Measurements from ENCODE around the gene GIMAP1. TPM values are rescaled to one million over a fixed set of nuclear protein-coding genes. Genes with fewer than 3 reads are reported as not detected.

Gene GIMAP1
- total and polyA plus RNA-seq, 2 of the 8 experiments (the other 6 are each of a cell fraction or from before 2014, with no cell fraction given): not detected

- TF ChIP-seq, protein P1, sequence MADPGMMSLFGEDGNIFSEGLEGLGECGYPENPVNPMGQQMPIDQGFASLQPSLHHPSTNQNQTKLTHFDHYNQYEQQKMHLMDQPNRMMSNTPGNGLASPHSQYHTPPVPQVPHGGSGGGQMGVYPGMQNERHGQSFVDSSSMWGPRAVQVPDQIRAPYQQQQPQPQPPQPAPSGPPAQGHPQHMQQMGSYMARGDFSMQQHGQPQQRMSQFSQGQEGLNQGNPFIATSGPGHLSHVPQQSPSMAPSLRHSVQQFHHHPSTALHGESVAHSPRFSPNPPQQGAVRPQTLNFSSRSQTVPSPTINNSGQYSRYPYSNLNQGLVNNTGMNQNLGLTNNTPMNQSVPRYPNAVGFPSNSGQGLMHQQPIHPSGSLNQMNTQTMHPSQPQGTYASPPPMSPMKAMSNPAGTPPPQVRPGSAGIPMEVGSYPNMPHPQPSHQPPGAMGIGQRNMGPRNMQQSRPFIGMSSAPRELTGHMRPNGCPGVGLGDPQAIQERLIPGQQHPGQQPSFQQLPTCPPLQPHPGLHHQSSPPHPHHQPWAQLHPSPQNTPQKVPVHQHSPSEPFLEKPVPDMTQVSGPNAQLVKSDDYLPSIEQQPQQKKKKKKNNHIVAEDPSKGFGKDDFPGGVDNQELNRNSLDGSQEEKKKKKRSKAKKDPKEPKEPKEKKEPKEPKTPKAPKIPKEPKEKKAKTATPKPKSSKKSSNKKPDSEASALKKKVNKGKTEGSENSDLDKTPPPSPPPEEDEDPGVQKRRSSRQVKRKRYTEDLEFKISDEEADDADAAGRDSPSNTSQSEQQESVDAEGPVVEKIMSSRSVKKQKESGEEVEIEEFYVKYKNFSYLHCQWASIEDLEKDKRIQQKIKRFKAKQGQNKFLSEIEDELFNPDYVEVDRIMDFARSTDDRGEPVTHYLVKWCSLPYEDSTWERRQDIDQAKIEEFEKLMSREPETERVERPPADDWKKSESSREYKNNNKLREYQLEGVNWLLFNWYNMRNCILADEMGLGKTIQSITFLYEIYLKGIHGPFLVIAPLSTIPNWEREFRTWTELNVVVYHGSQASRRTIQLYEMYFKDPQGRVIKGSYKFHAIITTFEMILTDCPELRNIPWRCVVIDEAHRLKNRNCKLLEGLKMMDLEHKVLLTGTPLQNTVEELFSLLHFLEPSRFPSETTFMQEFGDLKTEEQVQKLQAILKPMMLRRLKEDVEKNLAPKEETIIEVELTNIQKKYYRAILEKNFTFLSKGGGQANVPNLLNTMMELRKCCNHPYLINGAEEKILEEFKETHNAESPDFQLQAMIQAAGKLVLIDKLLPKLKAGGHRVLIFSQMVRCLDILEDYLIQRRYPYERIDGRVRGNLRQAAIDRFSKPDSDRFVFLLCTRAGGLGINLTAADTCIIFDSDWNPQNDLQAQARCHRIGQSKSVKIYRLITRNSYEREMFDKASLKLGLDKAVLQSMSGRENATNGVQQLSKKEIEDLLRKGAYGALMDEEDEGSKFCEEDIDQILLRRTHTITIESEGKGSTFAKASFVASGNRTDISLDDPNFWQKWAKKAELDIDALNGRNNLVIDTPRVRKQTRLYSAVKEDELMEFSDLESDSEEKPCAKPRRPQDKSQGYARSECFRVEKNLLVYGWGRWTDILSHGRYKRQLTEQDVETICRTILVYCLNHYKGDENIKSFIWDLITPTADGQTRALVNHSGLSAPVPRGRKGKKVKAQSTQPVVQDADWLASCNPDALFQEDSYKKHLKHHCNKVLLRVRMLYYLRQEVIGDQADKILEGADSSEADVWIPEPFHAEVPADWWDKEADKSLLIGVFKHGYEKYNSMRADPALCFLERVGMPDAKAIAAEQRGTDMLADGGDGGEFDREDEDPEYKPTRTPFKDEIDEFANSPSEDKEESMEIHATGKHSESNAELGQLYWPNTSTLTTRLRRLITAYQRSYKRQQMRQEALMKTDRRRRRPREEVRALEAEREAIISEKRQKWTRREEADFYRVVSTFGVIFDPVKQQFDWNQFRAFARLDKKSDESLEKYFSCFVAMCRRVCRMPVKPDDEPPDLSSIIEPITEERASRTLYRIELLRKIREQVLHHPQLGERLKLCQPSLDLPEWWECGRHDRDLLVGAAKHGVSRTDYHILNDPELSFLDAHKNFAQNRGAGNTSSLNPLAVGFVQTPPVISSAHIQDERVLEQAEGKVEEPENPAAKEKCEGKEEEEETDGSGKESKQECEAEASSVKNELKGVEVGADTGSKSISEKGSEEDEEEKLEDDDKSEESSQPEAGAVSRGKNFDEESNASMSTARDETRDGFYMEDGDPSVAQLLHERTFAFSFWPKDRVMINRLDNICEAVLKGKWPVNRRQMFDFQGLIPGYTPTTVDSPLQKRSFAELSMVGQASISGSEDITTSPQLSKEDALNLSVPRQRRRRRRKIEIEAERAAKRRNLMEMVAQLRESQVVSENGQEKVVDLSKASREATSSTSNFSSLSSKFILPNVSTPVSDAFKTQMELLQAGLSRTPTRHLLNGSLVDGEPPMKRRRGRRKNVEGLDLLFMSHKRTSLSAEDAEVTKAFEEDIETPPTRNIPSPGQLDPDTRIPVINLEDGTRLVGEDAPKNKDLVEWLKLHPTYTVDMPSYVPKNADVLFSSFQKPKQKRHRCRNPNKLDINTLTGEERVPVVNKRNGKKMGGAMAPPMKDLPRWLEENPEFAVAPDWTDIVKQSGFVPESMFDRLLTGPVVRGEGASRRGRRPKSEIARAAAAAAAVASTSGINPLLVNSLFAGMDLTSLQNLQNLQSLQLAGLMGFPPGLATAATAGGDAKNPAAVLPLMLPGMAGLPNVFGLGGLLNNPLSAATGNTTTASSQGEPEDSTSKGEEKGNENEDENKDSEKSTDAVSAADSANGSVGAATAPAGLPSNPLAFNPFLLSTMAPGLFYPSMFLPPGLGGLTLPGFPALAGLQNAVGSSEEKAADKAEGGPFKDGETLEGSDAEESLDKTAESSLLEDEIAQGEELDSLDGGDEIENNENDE (IDR thresholded peaks at IDR 0.05; ENCODE audit: insufficient replicate concordance, low read length): no peak
- no peak for TF ChIP-seq SAP30 (IDR thresholded peaks at IDR 0.05; ENCODE audit: insufficient read depth, insufficient replicate concordance, low read length)
- no peak for TF ChIP-seq TBP (IDR thresholded peaks at IDR 0.05; ENCODE audit: low read depth, low read length)
- TF ChIP-seq JUN (IDR thresholded peaks at IDR 0.05; ENCODE audit: low read depth, low read length): no peak
- no peak for TF ChIP-seq NANOG (IDR thresholded peaks at IDR 0.05; ENCODE audit: insufficient read depth, low read depth, low read length, poor library complexity, severe bottlenecking)
- TF ChIP-seq ASH2L (IDR thresholded peaks at IDR 0.05; ENCODE audit: low read length): no peak
- no peak for TF ChIP-seq E2F6 (IDR thresholded peaks at IDR 0.05)
- no peak for TF ChIP-seq CHD2 (IDR thresholded peaks at IDR 0.05; ENCODE audit: low read length)
- no peak for TF ChIP-seq POLR2AphosphoS5 (IDR thresholded peaks at IDR 0.05; ENCODE audit: low read depth, low read length)
- TF ChIP-seq SUZ12 (IDR thresholded peaks at IDR 0.05; ENCODE audit: low read length): no peak
- TF ChIP-seq RXRA (IDR thresholded peaks at IDR 0.05; ENCODE audit: insufficient read depth, low read depth, low read length): no peak
- no peak for TF ChIP-seq NRF1 (IDR thresholded peaks at IDR 0.05; ENCODE audit: low read depth, low read length)
Observed at GRCh38 chr7:150759479-150759878, 43.1 kb downstream of the GIMAP1 start (continued).

Data from H1 (cell line).